Vagina (tissue), 2 donors: Measurements from ENCODE around the gene SLC35F1. TPM values are rescaled to one million over a fixed set of nuclear protein-coding genes. Genes with fewer than 3 reads are reported as not detected.

Experiments used
- DNase-seq, 2 donors: peaks; one replicate each; pipeline ENCODE4 v3.0.0-alpha.2; 2017; ENCODE audit errors: extremely low spot score in 2 of 2
- H3K27ac ChIP-seq: fragments of 200-600 bp; sonication (generic); one replicate; pipeline ENCODE4 v1.5.1; 2019
- H3K27me3 ChIP-seq: fragments of 200-600 bp; sonication (generic); one replicate; pipeline ENCODE4 v1.5.1; 2019
- H3K36me3 ChIP-seq, 2 donors: fragments of 200-600 bp; sonication (generic); one replicate each; pipeline ENCODE4 v1.5.1; 2017 to 2019
- H3K4me1 ChIP-seq: fragments of 200-600 bp; sonication (generic); one replicate; pipeline ENCODE4 v1.5.1; 2019
- H3K4me3 ChIP-seq, 2 donors: fragments of 200-600 bp; sonication (generic); 1 replicate in 1 of 2; 2 replicates in 1 of 2; pipeline ENCODE4 v1.5.1; 2016 to 2019
- H3K9me3 ChIP-seq: fragments of 200-600 bp; sonication (generic); one replicate; pipeline ENCODE4 v1.5.1; 2019
- POLR2A ChIP-seq, 2 donors: fragments of 450-650 bp; IDR thresholded peaks; one replicate each; pipeline ENCODE4 v1.6.1; 2017; ENCODE audit warnings: antibody characterized with exemption in 2 of 2, mild to moderate bottlenecking in 2 of 2, moderate library complexity in 2 of 2
- POLR2AphosphoS5 ChIP-seq, 2 donors: sonication (generic); formaldehyde crosslinking; IDR thresholded peaks; one replicate each; pipeline ENCODE4 v1.9.0; 2017; ENCODE audit warnings: antibody characterized with exemption in 2 of 2, mild to moderate bottlenecking in 2 of 2, low read depth in 1 of 2; ENCODE audit not compliant: insufficient read depth in 1 of 2
- intact Hi-C: fragments of 100-400 bp; cut with DNase I; formaldehyde crosslinking; loops from one replicate; pipeline ENCODE4 v1.15.1; 2023
- total RNA-seq: library from RNA; depleted of rRNA; stranded (reverse); fragments of >200 nt; gene quantifications from one replicate; pipeline ENCODE4 v1.2.3, GENCODE V29; 2016
- TF ChIP-seq, protein P1 (sequence below), 3 experiments: fragments of 450-650 bp in 2 of 3; fragments of 200-600 bp in 1 of 3; sonication (generic) in 1 of 3; IDR thresholded peaks; one replicate each; pipeline ENCODE4 v1.5.1; 2017 to 2019; ENCODE audit warnings: antibody characterized with exemption in 3 of 3, mild to moderate bottlenecking in 2 of 3, moderate library complexity in 2 of 3

SLC35F1 gene
- total RNA-seq, 1 donor from 2014 or later: 2.7 TPM

DNA sequence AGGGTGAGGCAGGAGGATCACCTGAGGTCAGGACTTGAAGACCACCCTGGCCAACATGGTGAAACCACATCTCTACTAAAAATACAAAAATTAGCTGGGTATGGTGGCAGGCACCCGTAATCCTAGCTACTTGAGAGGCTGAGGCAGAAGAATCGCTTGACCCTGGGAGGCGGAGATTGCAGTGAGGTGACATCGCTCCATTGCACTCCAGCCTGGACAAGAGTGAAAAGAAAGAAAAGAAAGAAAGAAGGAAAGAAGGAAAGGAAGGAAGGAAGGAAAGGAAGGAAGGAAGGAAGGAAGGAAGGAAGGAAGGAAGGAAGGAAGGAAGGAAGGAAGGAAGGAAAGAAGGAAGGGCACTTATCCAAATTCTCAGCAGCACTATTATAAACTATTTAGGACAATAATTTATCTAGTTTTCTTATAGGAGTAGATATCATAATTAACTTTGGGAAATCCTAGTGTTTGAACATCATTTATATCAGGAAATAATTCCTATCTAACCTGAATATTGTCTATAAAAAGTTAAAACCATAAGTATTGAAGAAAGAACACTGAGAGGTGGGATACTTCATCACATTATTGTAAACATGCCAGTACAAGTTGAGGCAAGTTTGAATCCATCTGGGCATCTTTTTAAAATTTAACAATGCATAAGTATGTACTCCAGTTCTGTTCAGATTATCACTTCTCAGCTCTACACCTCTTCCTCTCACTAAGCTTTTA, 305.5 kb downstream of the SLC35F1 start:
- Histone ChIP-seq H3K27ac (no peak overlapping the region), H3K9me3 (no peaks in the 10 kb centered on the region), H3K4me3 (no peak overlapping the region), H3K36me3 (no peaks in the 10 kb centered on the region), H3K27me3 (no peaks in the 10 kb centered on the region), H3K4me1 (no peaks in the 10 kb centered on the region)
- DNase-seq: no peak
- intact Hi-C loops: no loop called here
- TF ChIP-seq POLR2A (IDR thresholded peaks at IDR 0.05): no peak
- no peak for TF ChIP-seq POLR2AphosphoS5 (IDR thresholded peaks at IDR 0.05; ENCODE audit: insufficient read depth in 1 of 2, low read depth in 1 of 2)
- TF ChIP-seq, protein P1, sequence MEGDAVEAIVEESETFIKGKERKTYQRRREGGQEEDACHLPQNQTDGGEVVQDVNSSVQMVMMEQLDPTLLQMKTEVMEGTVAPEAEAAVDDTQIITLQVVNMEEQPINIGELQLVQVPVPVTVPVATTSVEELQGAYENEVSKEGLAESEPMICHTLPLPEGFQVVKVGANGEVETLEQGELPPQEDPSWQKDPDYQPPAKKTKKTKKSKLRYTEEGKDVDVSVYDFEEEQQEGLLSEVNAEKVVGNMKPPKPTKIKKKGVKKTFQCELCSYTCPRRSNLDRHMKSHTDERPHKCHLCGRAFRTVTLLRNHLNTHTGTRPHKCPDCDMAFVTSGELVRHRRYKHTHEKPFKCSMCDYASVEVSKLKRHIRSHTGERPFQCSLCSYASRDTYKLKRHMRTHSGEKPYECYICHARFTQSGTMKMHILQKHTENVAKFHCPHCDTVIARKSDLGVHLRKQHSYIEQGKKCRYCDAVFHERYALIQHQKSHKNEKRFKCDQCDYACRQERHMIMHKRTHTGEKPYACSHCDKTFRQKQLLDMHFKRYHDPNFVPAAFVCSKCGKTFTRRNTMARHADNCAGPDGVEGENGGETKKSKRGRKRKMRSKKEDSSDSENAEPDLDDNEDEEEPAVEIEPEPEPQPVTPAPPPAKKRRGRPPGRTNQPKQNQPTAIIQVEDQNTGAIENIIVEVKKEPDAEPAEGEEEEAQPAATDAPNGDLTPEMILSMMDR (IDR thresholded peaks at IDR 0.05): no peak

DNA sequence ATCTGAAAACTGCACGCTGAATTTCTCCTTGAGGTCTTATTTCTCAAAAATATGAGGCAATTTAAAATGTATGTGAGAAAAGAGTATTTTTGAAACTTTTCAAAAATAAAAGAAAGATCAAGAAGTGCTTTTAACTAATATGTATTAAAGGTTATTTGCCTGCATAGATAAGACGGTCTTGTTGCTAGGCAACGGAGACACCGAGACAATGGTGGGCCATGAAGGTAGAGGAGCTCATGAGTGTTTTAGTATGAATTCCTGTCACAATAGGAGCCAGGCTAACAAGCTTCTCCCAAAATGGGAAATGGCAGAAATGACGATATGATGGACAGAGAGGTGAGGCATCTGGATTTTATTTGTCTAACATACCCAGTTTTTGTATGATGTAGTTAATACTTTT, 308.2 kb downstream of the SLC35F1 start:
- H3K36me3 ChIP-seq: no peaks in the 10 kb centered on the region
- H3K27me3 ChIP-seq: no peaks in the 10 kb centered on the region
- no peak for TF ChIP-seq POLR2AphosphoS5 (IDR thresholded peaks at IDR 0.05; ENCODE audit: insufficient read depth in 1 of 2, low read depth in 1 of 2)
- TF ChIP-seq, protein P1 (IDR thresholded peaks at IDR 0.05): no peak
- TF ChIP-seq POLR2A (IDR thresholded peaks at IDR 0.05): no peak
- no peak for DNase-seq
- intact Hi-C loops: no loop called here
- no peak overlapping the region for H3K4me3 ChIP-seq
- H3K4me1 ChIP-seq: no peaks in the 10 kb centered on the region
- no peak overlapping the region for H3K27ac ChIP-seq
- H3K9me3 ChIP-seq: no peaks in the 10 kb centered on the region

DNA sequence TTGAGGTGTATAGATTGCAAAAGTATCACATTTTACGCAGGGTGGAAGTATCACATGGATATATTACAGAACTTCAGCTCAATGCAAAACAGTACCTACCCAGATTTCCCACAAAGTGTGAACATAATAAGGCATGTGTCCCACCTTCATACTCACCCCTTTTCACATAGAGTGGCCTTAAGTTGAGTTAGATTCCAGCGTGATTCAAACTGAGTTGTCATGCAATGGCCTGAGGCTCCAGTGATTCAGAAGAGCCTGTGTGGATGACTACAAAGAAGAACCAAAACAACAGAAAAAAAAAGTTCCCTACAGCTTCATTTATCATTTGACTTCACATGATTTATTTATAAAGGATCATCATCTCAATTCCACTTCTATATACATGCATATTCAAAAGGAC, 309.7 kb downstream of the SLC35F1 start:
- Histone ChIP-seq H3K9me3 (no peaks in the 10 kb centered on the region), H3K4me1 (no peaks in the 10 kb centered on the region), H3K27me3 (no peaks in the 10 kb centered on the region), H3K27ac (no peak overlapping the region), H3K36me3 (no peaks in the 10 kb centered on the region), H3K4me3 (no peak overlapping the region)
- TF ChIP-seq POLR2AphosphoS5 (IDR thresholded peaks at IDR 0.05; ENCODE audit: insufficient read depth in 1 of 2, low read depth in 1 of 2) (no peak), POLR2A (IDR thresholded peaks at IDR 0.05) (no peak)
- TF ChIP-seq, protein P1 (IDR thresholded peaks at IDR 0.05): no peak
- DNase-seq: no peak
- intact Hi-C loops: no loop called here

DNA sequence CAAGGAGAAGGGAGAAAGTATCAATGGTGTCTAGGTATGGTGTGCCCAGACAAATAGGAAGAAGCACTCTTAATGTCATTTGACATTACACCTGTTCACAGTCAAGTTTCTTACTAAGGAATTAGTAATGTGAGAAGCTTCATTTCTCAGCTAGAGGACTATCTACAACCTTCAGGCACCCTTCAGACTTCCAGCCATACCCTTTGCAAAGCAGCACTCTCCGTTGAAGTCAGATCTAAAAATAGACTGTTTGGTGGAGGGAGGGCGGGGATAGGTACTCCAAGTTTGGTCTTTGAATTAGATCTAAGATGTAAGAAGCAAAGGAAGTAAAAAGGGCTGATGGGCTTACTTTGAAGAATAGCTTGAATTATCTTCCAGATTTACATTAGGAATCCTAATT, 311.1 kb downstream of the SLC35F1 start:
- H3K27ac ChIP-seq: no peak overlapping the region
- H3K9me3 ChIP-seq: no peaks in the 10 kb centered on the region
- no peaks in the 10 kb centered on the region for H3K27me3 ChIP-seq
- no peak overlapping the region for H3K4me3 ChIP-seq
- TF ChIP-seq POLR2A (IDR thresholded peaks at IDR 0.05) (no peak), POLR2AphosphoS5 (IDR thresholded peaks at IDR 0.05; ENCODE audit: insufficient read depth in 1 of 2, low read depth in 1 of 2) (no peak)
- TF ChIP-seq, protein P1 (IDR thresholded peaks at IDR 0.05): no peak
- no peaks in the 10 kb centered on the region for H3K4me1 ChIP-seq
- H3K36me3 ChIP-seq: no peaks in the 10 kb centered on the region
- DNase-seq: no peak
- intact Hi-C loops: no loop called here

DNA sequence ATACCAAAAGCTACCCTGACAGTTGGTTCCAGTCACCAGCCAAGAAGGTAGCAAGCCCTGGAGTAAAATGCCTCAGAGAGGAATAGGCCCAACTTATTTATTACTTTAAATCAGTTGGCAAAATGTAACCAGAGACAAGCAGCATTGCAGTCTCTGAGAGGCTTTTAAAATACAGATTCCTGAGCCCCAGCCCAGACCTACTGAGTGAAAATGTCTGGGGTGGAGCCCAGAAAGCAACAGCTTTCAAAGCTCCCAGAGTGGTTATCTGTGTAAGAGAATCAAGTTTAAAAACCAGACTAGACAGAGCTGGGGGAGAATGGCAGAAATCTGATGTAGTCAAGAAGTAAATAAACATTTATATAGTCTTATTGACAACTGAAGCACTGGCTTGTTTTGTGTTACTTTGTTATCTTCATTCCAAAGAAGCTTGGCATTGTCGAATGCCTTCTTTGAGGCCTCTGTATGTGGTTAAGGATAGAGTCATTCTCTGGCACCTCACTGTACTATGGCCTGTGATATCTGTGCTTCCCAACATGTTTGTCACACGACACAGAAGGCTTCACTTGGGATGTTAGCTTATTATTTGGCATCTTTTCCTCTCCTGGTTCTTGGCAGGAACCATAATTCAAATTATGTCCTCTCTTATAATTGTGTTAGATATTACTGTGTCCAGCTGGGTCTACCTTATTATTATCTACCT, 313.5 kb downstream of the SLC35F1 start:
- H3K4me3 ChIP-seq: no peak overlapping the region
- intact Hi-C loops: no loop called here
- DNase-seq: no peak
- H3K9me3 ChIP-seq: no peaks in the 10 kb centered on the region
- TF ChIP-seq POLR2A (IDR thresholded peaks at IDR 0.05) (no peak), POLR2AphosphoS5 (IDR thresholded peaks at IDR 0.05; ENCODE audit: insufficient read depth in 1 of 2, low read depth in 1 of 2) (no peak)
- TF ChIP-seq, protein P1 (IDR thresholded peaks at IDR 0.05): no peak
- H3K27me3 ChIP-seq: no peaks in the 10 kb centered on the region
- H3K27ac ChIP-seq: no peak overlapping the region
- H3K36me3 ChIP-seq: no peaks in the 10 kb centered on the region
- H3K4me1 ChIP-seq: no peaks in the 10 kb centered on the region
